Panc1 (cell line): ENCODE results near the gene PEX6. TPM values are rescaled to one million over a fixed set of nuclear protein-coding genes. Genes with fewer than 3 reads are reported as not detected.
"Not testable (repeated sequence)": the region's sequence is repeated elsewhere in the genome, so short reads cannot be mapped to it uniquely, and the experiment has no call there.

ENCODE experiments used
- ATAC-seq: fragments of 200-7000 bp; cut with Tn5 transposase; 2 replicates; pipeline ENCODE4 v1.9.1; 2020; ENCODE audit warnings: mild to moderate bottlenecking, moderate library complexity
- BruUV-seq: library from RNA; stranded (reverse); fragments of 400-500 nt; replicated peaks from 2 replicates; lab custom pipeline; 2021; lab: Mats Ljungman, UMichigan
- CTCF ChIA-PET: fragments of 300-600 bp; sonication (Branson Sonifier 250); formaldehyde crosslinking; loops from one replicate; lab custom pipeline; 2022; ENCODE audit warnings: antibody characterized with exemption; lab: Charles Lee
- POLR2A ChIA-PET: fragments of 300-600 bp; sonication (Branson Sonifier 250); formaldehyde crosslinking; loops from one replicate; lab custom pipeline; 2022; ENCODE audit warnings: antibody characterized with exemption; lab: Charles Lee
- DNase-seq: peaks from one replicate; pipeline ENCODE4 v3.0.0-alpha.2; 2010; ENCODE audit warnings: low read depth, low spot score
- H3K27ac ChIP-seq: 2 replicates; pipeline ENCODE4 v1.5.1; 2011; ENCODE audit warnings: mild to moderate bottlenecking, low read length, inconsistent platforms
- H3K27me3 ChIP-seq: fragments of 200-500 bp; sonication (Bioruptor generic); 2 replicates; pipeline ENCODE4 v1.6.0; 2014; ENCODE audit warnings: low read length, inconsistent platforms; ENCODE audit not compliant: control insufficient read depth, insufficient read depth
- H3K36me3 ChIP-seq: fragments of 200-500 bp; sonication (Bioruptor generic); 2 replicates; pipeline ENCODE4 v1.5.1; 2014; ENCODE audit warnings: inconsistent platforms, mild to moderate bottlenecking, low read length, moderate library complexity; ENCODE audit not compliant: control insufficient read depth, insufficient read depth
- H3K4me1 ChIP-seq: 2 replicates; pipeline ENCODE4 v1.5.1; 2011; ENCODE audit warnings: inconsistent platforms, mild to moderate bottlenecking, low read length, moderate library complexity; ENCODE audit not compliant: control insufficient read depth, insufficient read depth
- H3K4me3 ChIP-seq, 2 experiments: 2 replicates each; pipeline ENCODE4 v1.5.1; 2011 to 2012; ENCODE audit warnings: low read depth in 2 of 2, low read length in 2 of 2, mild to moderate bottlenecking in 2 of 2, inconsistent platforms in 1 of 2, moderate library complexity in 1 of 2
- H3K9me3 ChIP-seq: fragments of 200-500 bp; sonication (Bioruptor generic); 2 replicates; pipeline ENCODE4 v1.5.1; 2014; ENCODE audit warnings: low read depth, mild to moderate bottlenecking, inconsistent platforms, low read length, moderate library complexity; ENCODE audit not compliant: control insufficient read depth, insufficient read depth
- POLR2AphosphoS5 ChIP-seq: IDR thresholded peaks from 2 replicates; pipeline ENCODE4 v1.6.1; 2012; ENCODE audit warnings: mild to moderate bottlenecking, low read depth, low read length, moderate library complexity
- SIN3A ChIP-seq: IDR thresholded peaks from 2 replicates; pipeline ENCODE4 v1.6.1; 2012; ENCODE audit warnings: low read depth, mild to moderate bottlenecking, low read length, moderate library complexity, borderline replicate concordance; ENCODE audit not compliant: insufficient read depth
- TCF7L2 ChIP-seq: IDR thresholded peaks from 2 replicates; pipeline ENCODE4 v1.6.1; 2011; ENCODE audit warnings: mild to moderate bottlenecking, low read depth, low read length, inconsistent platforms
- in situ Hi-C: cut with HindIII; loops from 2 replicates; pipeline ENCODE4 v1.10.0; 2016; ENCODE audit warnings: low sequenced_read_pairs, low pct_unique_long_range_greater_than_20kb
- intact Hi-C: fragments of 100-400 bp; cut with micrococcal nuclease; formaldehyde crosslinking; loops from one replicate; pipeline ENCODE4 v1.10.0; 2022; ENCODE audit not compliant: unreplicated experiment
- total RNA-seq: library from RNA; stranded (reverse); gene quantifications from one replicate; pipeline ENCODE4 v1.2.1, GENCODE V29; 2021; ENCODE audit not compliant: unreplicated experiment
- TF ChIP-seq, protein P1 (sequence below): fragments of 450-650 bp; IDR thresholded peaks from 2 replicates; pipeline ENCODE4 v1.5.1; 2017; ENCODE audit warnings: mild to moderate bottlenecking
- TF ChIP-seq, protein P2 (sequence below), 2 experiments: IDR thresholded peaks; 2 replicates each; pipeline ENCODE4 v1.6.1; 2011 to 2012; ENCODE audit warnings: low read depth in 2 of 2, control low read depth in 1 of 2, low read length in 1 of 2, mild to moderate bottlenecking in 1 of 2, moderate library complexity in 1 of 2; ENCODE audit not compliant: insufficient read depth in 1 of 2

PEX6 gene
- total RNA-seq, 1 experiment from 2014 or later = 21.7 TPM

DNA sequence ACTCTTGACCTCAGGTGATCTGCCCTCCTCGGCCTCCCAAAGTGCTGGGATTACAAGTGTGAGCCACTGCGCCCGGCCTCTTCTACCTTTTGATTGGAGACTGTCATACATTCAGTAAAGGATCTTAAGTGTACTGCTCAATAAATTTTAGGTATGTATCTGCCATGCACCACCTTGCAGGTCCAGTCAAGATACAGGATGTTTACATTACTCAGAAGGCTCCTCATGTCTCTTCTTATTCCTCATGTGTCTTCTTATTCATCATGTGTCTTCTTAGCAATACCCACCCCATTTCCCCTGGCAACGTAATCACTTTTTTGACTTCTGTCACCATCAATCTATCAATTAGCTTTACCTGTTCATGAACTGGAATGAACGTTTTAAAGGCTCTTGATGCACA lies 26.9 kb upstream of the PEX6 start:
- DNase-seq (no peak), ATAC-seq (no peak)
- H3K4me3 ChIP-seq = no peak overlapping the region
- CTCF ChIA-PET = no interaction called here
- no peaks in the 10 kb centered on the region for H3K4me1 ChIP-seq
- intact Hi-C loops = no loop called here
- BruUV-seq = no TSS peak
- no peaks in the 10 kb centered on the region for H3K9me3 ChIP-seq
- no peak for TF ChIP-seq TCF7L2
- TF ChIP-seq SIN3A = no peak
- TF ChIP-seq, protein P1, sequence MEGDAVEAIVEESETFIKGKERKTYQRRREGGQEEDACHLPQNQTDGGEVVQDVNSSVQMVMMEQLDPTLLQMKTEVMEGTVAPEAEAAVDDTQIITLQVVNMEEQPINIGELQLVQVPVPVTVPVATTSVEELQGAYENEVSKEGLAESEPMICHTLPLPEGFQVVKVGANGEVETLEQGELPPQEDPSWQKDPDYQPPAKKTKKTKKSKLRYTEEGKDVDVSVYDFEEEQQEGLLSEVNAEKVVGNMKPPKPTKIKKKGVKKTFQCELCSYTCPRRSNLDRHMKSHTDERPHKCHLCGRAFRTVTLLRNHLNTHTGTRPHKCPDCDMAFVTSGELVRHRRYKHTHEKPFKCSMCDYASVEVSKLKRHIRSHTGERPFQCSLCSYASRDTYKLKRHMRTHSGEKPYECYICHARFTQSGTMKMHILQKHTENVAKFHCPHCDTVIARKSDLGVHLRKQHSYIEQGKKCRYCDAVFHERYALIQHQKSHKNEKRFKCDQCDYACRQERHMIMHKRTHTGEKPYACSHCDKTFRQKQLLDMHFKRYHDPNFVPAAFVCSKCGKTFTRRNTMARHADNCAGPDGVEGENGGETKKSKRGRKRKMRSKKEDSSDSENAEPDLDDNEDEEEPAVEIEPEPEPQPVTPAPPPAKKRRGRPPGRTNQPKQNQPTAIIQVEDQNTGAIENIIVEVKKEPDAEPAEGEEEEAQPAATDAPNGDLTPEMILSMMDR = no peak
- no peaks in the 10 kb centered on the region for H3K27me3 ChIP-seq
- H3K36me3 ChIP-seq = peaks cover 15% of the 10 kb centered on the region
- in situ Hi-C loops = no loop called here
- POLR2A ChIA-PET = interaction anchor here (0.6 kb wide), 1 partner anchor 52 kb away, joined by 3 read pairs; no protein-coding TSS in a partner anchor
- H3K27ac ChIP-seq = no peak overlapping the region

DNA sequence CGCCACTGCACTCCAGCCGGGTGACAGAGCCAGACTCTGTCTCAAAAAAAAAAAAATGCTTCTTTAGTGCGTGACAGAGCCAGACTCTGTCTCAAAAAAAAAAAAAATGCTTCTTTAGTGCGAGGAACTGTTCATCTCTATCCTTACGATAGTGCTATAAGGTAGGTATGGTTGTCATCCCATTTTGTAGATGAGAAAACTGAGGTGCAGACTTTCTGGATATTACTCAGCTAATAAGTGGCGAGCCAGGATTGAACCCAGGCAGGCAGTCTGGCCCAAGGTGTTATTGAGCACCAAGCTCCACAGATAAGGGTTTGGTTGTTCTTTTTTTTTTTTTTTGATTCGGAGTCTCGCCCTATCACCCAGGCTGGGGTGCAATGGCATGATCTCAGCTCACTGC lies 22.9 kb upstream of the PEX6 start:
- no peak overlapping the region for H3K27ac ChIP-seq
- H3K9me3 ChIP-seq = no peaks in the 10 kb centered on the region
- no peaks in the 10 kb centered on the region for H3K4me1 ChIP-seq
- in situ Hi-C loops = no loop called here
- no peaks in the 10 kb centered on the region for H3K36me3 ChIP-seq
- POLR2A ChIA-PET = no interaction called here
- intact Hi-C loops = no loop called here
- TF ChIP-seq POLR2AphosphoS5 (no peak), TCF7L2 (no peak), SIN3A (no peak)
- TF ChIP-seq, protein P1 = no peak
- TF ChIP-seq, protein P2, sequence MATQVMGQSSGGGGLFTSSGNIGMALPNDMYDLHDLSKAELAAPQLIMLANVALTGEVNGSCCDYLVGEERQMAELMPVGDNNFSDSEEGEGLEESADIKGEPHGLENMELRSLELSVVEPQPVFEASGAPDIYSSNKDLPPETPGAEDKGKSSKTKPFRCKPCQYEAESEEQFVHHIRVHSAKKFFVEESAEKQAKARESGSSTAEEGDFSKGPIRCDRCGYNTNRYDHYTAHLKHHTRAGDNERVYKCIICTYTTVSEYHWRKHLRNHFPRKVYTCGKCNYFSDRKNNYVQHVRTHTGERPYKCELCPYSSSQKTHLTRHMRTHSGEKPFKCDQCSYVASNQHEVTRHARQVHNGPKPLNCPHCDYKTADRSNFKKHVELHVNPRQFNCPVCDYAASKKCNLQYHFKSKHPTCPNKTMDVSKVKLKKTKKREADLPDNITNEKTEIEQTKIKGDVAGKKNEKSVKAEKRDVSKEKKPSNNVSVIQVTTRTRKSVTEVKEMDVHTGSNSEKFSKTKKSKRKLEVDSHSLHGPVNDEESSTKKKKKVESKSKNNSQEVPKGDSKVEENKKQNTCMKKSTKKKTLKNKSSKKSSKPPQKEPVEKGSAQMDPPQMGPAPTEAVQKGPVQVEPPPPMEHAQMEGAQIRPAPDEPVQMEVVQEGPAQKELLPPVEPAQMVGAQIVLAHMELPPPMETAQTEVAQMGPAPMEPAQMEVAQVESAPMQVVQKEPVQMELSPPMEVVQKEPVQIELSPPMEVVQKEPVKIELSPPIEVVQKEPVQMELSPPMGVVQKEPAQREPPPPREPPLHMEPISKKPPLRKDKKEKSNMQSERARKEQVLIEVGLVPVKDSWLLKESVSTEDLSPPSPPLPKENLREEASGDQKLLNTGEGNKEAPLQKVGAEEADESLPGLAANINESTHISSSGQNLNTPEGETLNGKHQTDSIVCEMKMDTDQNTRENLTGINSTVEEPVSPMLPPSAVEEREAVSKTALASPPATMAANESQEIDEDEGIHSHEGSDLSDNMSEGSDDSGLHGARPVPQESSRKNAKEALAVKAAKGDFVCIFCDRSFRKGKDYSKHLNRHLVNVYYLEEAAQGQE (IDR thresholded peaks at IDR 0.05; ENCODE audit: insufficient read depth in 1 of 2, low read depth in 2 of 2, low read length in 1 of 2) = no peak
- H3K4me3 ChIP-seq = no peak overlapping the region
- ATAC-seq = no peak
- DNase-seq = no peak
- no TSS peak for BruUV-seq
- CTCF ChIA-PET = interaction anchor here (0.7 kb wide), 1 partner anchor 214 kb away, joined by 3 read pairs; no protein-coding TSS in a partner anchor
- no peaks in the 10 kb centered on the region for H3K27me3 ChIP-seq

DNA sequence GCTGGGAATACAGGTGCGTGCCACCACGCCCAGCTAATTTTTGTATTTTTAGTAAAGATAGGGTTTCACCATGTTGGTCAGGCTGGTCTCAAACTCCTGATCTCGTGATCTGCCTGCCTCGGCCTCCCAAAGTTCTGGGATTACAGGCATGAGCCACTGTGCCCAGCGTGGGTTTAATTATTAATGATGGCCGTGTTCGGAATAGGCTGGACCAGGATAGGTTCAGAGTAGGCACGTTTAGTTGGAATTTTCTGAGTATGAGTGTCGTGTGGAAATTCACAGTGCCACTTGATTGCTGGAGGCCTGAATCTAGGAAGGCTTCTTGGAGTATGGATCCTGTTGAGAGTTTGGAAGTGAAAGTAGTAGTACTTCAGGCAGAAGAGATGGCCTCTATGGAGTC lies 19.2 kb upstream of the PEX6 start:
- in situ Hi-C loops, POLR2A ChIA-PET, H3K27me3 ChIP-seq, CTCF ChIA-PET, H3K36me3 ChIP-seq, H3K9me3 ChIP-seq, ATAC-seq, H3K27ac ChIP-seq, BruUV-seq, H3K4me3 ChIP-seq, DNase-seq, intact Hi-C loops, H3K4me1 ChIP-seq: not testable (repeated sequence)
